OCI-LY3 (cell line): Measurements from ENCODE around the gene FDPS.

Experiments used
- H2AFZ ChIP-seq: fragments of 200-600, 300-600 bp; shearing (Covaris generic); 2 replicates; pipeline ENCODE4 v1.6.0; 2014; ENCODE audit warnings: antibody characterized with exemption, low read depth, low read length
- H3K27ac ChIP-seq: fragments of 200-600, 300-600 bp; sonication (generic); 2 replicates; pipeline ENCODE4 v1.5.1; 2014; ENCODE audit warnings: mild to moderate bottlenecking, low read length, moderate library complexity, mixed read lengths
- H3K27me3 ChIP-seq: fragments of 200-600, 300-600 bp; sonication (generic); 2 replicates; pipeline ENCODE4 v1.6.1; 2014; ENCODE audit warnings: low read depth, low read length, mixed read lengths
- H3K36me3 ChIP-seq: fragments of 200-600, 300-600 bp; sonication (generic); replicated peaks from 2 replicates; pipeline ENCODE3; 2014; ENCODE audit warnings: low read depth, low read length, mixed read lengths
- H3K4me1 ChIP-seq: fragments of 300-600, 200-600 bp; sonication (generic); 2 replicates; pipeline ENCODE4 v1.6.1; 2014; ENCODE audit warnings: low read length, mixed read lengths
- H3K4me2 ChIP-seq: fragments of 200-600, 300-600 bp; sonication (generic); 2 replicates; pipeline ENCODE4 v1.6.1; 2014; ENCODE audit warnings: low read length, mixed read lengths
- H3K4me3 ChIP-seq: fragments of 300-600, 200-600 bp; sonication (generic); 2 replicates; pipeline ENCODE4 v1.5.1; 2014; ENCODE audit warnings: antibody characterized with exemption, mild to moderate bottlenecking, low read length, moderate library complexity
- H3K79me2 ChIP-seq: fragments of 300-600, 200-600 bp; shearing (Covaris generic); 2 replicates; pipeline ENCODE4 v1.6.1; 2014; ENCODE audit warnings: mild to moderate bottlenecking, low read length, mixed read lengths
- H3K9ac ChIP-seq: fragments of 300-600, 200-600 bp; shearing (Covaris generic); 2 replicates; pipeline ENCODE4 v1.6.0; 2014; ENCODE audit warnings: mild to moderate bottlenecking, low read length, moderate library complexity
- H3K9me3 ChIP-seq: fragments of 200-600, 300-600 bp; shearing (Covaris generic); 2 replicates; pipeline ENCODE4 v1.6.1; 2014; ENCODE audit warnings: low read length, mixed read lengths; ENCODE audit not compliant: insufficient read depth
- H4K20me1 ChIP-seq: fragments of 200-600, 300-600 bp; sonication (generic); 2 replicates; pipeline ENCODE4 v1.6.1; 2016; ENCODE audit warnings: low read length, mixed read lengths; ENCODE audit not compliant: insufficient read depth
- CTCF ChIP-seq: fragments of 200-600, 300-600 bp; sonication (generic); IDR thresholded peaks from 2 replicates; pipeline ENCODE4 v1.5.1; 2014; ENCODE audit warnings: antibody characterized with exemption, low read length, low read depth
- EZH2phosphoT487 ChIP-seq: fragments of 200-600 bp; shearing (Covaris generic); IDR thresholded peaks from 2 replicates; pipeline ENCODE4 v1.6.1; 2018; ENCODE audit warnings: antibody characterized with exemption, mixed run types, low read depth

FDPS gene

GRCh38 chr1:155339515-155340097, 30.9 kb downstream of the FDPS start:
- peaks cover 59% of the 10 kb centered on the region for H3K36me3 ChIP-seq
- TF ChIP-seq CTCF, result no peak
- no peak for TF ChIP-seq EZH2phosphoT487

GRCh38 chr1:155342842-155343241, 34.2 kb downstream of the FDPS start:
- Histone ChIP-seq H3K4me1 (no peaks in the 10 kb centered on the region), H3K9ac (no peak overlapping the region), H3K4me2 (no peak overlapping the region), H3K79me2 (no peaks in the 10 kb centered on the region), H3K27me3 (no peaks in the 10 kb centered on the region), H3K4me3 (no peak overlapping the region), H3K36me3 (peaks cover 64% of the 10 kb centered on the region), H3K9me3 (no peaks in the 10 kb centered on the region), H4K20me1 (no peaks in the 10 kb centered on the region), H2AFZ (no peak overlapping the region), H3K27ac (no peak overlapping the region)
- TF ChIP-seq EZH2phosphoT487, result no peak
- TF ChIP-seq CTCF, result no peak

More at GRCh38 chr1:155339515-155340097, 30.9 kb downstream of the FDPS start:
- Histone ChIP-seq H3K9ac (no peak overlapping the region), H4K20me1 (no peaks in the 10 kb centered on the region), H3K27ac (no peak overlapping the region), H3K4me1 (no peaks in the 10 kb centered on the region), H3K4me2 (no peak overlapping the region), H3K27me3 (no peaks in the 10 kb centered on the region), H3K79me2 (no peaks in the 10 kb centered on the region), H3K4me3 (no peak overlapping the region), H2AFZ (no peak overlapping the region), H3K9me3 (no peaks in the 10 kb centered on the region)

- Histone ChIP-seq H3K27ac (no peak overlapping the region), H3K4me1 (0 out of 2 replicates have a peak, but pooled peaks cover 4% of the 10 kb centered on the region), H4K20me1 (no peaks in the 10 kb centered on the region), H3K9me3 (no peaks in the 10 kb centered on the region), H3K9ac (no peak overlapping the region), H3K4me3 (no peak overlapping the region), H3K4me2 (no peak overlapping the region), H3K27me3 (no peaks in the 10 kb centered on the region), H3K79me2 (no peaks in the 10 kb centered on the region), H3K36me3 (peaks cover 41% of the 10 kb centered on the region), H2AFZ (no peak overlapping the region)
- TF ChIP-seq CTCF (no peak), EZH2phosphoT487 (no peak)
Measured at GRCh38 chr1:155352631-155353030, 44.0 kb downstream of the FDPS start.

- H3K4me2 ChIP-seq, result no peak overlapping the region
- no peaks in the 10 kb centered on the region for H3K79me2 ChIP-seq
- no peak overlapping the region for H3K9ac ChIP-seq
- H4K20me1 ChIP-seq, result no peaks in the 10 kb centered on the region
- no peak overlapping the region for H3K4me3 ChIP-seq
- no peaks in the 10 kb centered on the region for H3K9me3 ChIP-seq
- 0 out of 2 replicates have a peak, but pooled peaks cover 4% of the 10 kb centered on the region for H3K4me1 ChIP-seq
- H2AFZ ChIP-seq, result no peak overlapping the region
- H3K36me3 ChIP-seq, result peaks cover 17% of the 10 kb centered on the region
- no peaks in the 10 kb centered on the region for H3K27me3 ChIP-seq
- no peak overlapping the region for H3K27ac ChIP-seq
- TF ChIP-seq CTCF (no peak), EZH2phosphoT487 (no peak)
Measured at GRCh38 chr1:155360051-155360450, 51.4 kb downstream of the FDPS start.
